ENCODE measurements around the gene DRG2.

DRG2 gene

DNA sequence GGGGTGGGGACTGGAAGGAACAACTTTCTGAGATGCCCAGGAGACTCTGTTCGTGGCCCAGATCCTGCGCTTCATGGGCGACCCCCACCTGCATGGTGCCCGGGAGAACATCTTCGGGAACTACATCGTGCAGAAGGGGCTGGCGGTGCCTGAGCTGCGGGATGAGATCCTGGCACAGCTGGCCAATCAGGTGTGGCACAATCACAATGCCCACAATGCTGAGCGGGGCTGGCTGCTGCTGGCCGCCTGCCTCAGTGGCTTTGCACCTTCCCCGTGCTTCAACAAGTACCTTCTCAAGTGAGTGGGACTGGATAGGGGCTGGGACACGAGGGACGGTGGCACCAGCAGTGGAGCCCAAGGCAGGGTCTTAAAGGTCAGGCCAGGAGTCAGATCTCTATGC is 58.1 kb downstream of the DRG2 start:
- no peak for DNase-seq

- DNase-seq = no peak
These were observed 58.5 kb downstream of the DRG2 start for GRCh38 chr17:18146259-18146658.

DNA sequence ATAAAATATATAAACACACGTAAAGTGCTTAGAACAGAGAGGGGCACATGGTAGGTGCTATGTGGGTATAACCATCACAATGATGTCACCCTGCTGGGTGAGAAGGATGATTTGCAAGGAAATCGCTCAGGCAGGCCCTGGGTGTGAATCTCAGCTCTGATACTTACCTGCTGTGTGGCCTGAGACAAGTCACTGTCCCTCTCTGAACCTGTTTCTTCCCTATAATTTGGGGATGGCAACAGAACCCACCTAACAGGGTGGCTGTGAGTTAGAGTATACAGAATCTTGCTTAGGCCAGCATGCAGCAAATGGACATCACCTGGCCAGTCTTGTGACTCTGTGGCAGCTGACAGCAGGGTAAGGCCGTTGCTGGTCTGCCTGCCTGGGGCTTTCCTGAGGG is 59.2 kb downstream of the DRG2 start:
- no peak for DNase-seq

GRCh38 chr17:18148586-18148985 is 60.8 kb downstream of the DRG2 start:
- no peak for DNase-seq

- DNase-seq = no peak
These were observed 63.5 kb downstream of the DRG2 start for GRCh38 chr17:18151290-18151689.

- no peak for DNase-seq
These were observed 67.4 kb downstream of the DRG2 start for GRCh38 chr17:18155179-18155578.

- DNase-seq = no peak
These were observed 68.6 kb downstream of the DRG2 start for GRCh38 chr17:18156171-18156975.

DNA sequence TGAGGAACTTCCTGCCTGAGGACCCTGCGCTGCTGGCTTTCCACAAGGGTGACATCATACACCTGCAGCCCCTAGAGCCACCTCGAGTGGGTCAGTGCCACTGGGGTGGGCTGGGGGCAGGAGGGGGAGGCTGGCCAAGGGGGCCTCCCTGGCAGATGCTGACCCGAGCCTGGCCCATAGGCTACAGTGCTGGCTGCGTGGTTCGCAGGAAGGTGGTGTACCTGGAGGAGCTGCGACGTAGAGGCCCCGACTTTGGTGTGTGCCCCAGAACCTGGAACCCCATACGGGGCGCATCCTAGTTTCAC is 69.2 kb downstream of the DRG2 start:
- DNase-seq = no peak

All from midbrain (tissue), 1 donor.